OCI-LY7 (cell line): ENCODE measurements around the gene TMEM259. TPM values are rescaled to one million over a fixed set of nuclear protein-coding genes. Genes with fewer than 3 reads are reported as not detected.

Experiments used
- BruUV-seq: library from RNA; stranded (reverse); fragments of 400-500 nt; replicated peaks from 2 replicates; lab custom pipeline; 2021; lab: Mats Ljungman, UMichigan
- CTCF ChIA-PET: fragments of 300-600 bp; sonication (Branson Sonifier 250); formaldehyde crosslinking; loops from one replicate; lab custom pipeline; 2022; ENCODE audit warnings: antibody characterized with exemption; ENCODE audit not compliant: unreplicated experiment; lab: Charles Lee
- POLR2A ChIA-PET: fragments of 300-600 bp; sonication (Branson Sonifier 250); formaldehyde crosslinking; loops from one replicate; lab custom pipeline; 2022; ENCODE audit warnings: antibody characterized with exemption; lab: Charles Lee
- DNase-seq: peaks from one replicate; pipeline ENCODE4 v3.0.0-alpha.2; 2015; ENCODE audit warnings: low spot score
- H2AFZ ChIP-seq: fragments of 200-600 bp; sonication (generic), shearing (Covaris generic); 2 replicates; pipeline ENCODE4 v1.6.1; 2014; ENCODE audit warnings: mild to moderate bottlenecking, antibody characterized with exemption, low read length, moderate library complexity
- H3K27ac ChIP-seq: fragments of 200-600 bp; sonication (generic); 2 replicates; pipeline ENCODE4 v1.5.1; 2014; ENCODE audit warnings: mixed run types, low read depth, mild to moderate bottlenecking, moderate library complexity, low read length, inconsistent platforms; ENCODE audit not compliant: poor library complexity, severe bottlenecking
- H3K36me3 ChIP-seq: fragments of 200-600 bp; sonication (generic); 2 replicates; pipeline ENCODE4 v1.6.1; 2014; ENCODE audit warnings: mild to moderate bottlenecking, antibody characterized with exemption, low read length, moderate library complexity, mixed read lengths; ENCODE audit not compliant: insufficient read depth
- H3K4me1 ChIP-seq: fragments of 200-600 bp; sonication (generic); 2 replicates; pipeline ENCODE4 v1.5.1; 2014; ENCODE audit warnings: mild to moderate bottlenecking, low read length; ENCODE audit not compliant: insufficient read depth, poor library complexity, severe bottlenecking
- H3K4me2 ChIP-seq: fragments of 200-600 bp; sonication (generic); 2 replicates; pipeline ENCODE4 v1.6.1; 2014; ENCODE audit warnings: mild to moderate bottlenecking, low read length
- H3K4me3 ChIP-seq: fragments of 200-600 bp; sonication (generic); 2 replicates; pipeline ENCODE4 v1.5.1; 2014; ENCODE audit warnings: mild to moderate bottlenecking, low read depth, low read length; ENCODE audit not compliant: poor library complexity, severe bottlenecking
- H3K79me2 ChIP-seq: fragments of 200-600 bp; sonication (generic); 2 replicates; pipeline ENCODE4 v1.6.1; 2016; ENCODE audit warnings: low read depth, mild to moderate bottlenecking, low read length, moderate library complexity, mixed read lengths; ENCODE audit not compliant: insufficient read depth
- H3K9me2 ChIP-seq: fragments of 200-600 bp; sonication (generic); 2 replicates; pipeline ENCODE4 v1.6.1; 2016; ENCODE audit warnings: mild to moderate bottlenecking, low read length, mixed read lengths; ENCODE audit not compliant: insufficient read depth
- H3K9me3 ChIP-seq: fragments of 200-600 bp; sonication (generic); 2 replicates; pipeline ENCODE4 v1.6.1; 2014; ENCODE audit warnings: mild to moderate bottlenecking, mixed run types, low read length, mixed read lengths
- H4K20me1 ChIP-seq: fragments of 200-600 bp; sonication (generic); 2 replicates; pipeline ENCODE4 v1.6.1; 2014; ENCODE audit warnings: mild to moderate bottlenecking, antibody characterized with exemption, low read length, moderate library complexity, mixed read lengths; ENCODE audit not compliant: insufficient read depth
- CTCF ChIP-seq: fragments of 200-600 bp; sonication (generic); conservative IDR thresholded peaks from 2 replicates; pipeline ENCODE4 v1.5.1; 2014; ENCODE audit warnings: mild to moderate bottlenecking, antibody characterized with exemption, low read length, moderate library complexity, mixed read lengths
- EZH2phosphoT487 ChIP-seq: fragments of 200-600 bp; sonication (generic); IDR thresholded peaks from 2 replicates; pipeline ENCODE4 v1.6.1; 2018; ENCODE audit warnings: low read depth, borderline replicate concordance, mild to moderate bottlenecking, mixed run types, antibody characterized with exemption, low read length, moderate library complexity, mixed read lengths
- intact Hi-C: fragments of 100-400 bp; cut with micrococcal nuclease; formaldehyde crosslinking; loops from one replicate; pipeline ENCODE4 v1.10.0; 2022; ENCODE audit not compliant: unreplicated experiment
- total RNA-seq, 2 experiments: library from RNA; depleted of rRNA in 1 of 2; stranded (reverse); fragments of >200 nt in 1 of 2; shearing (Covaris generic) in 1 of 2; gene quantifications; 2 replicates each; pipeline ENCODE4 v1.2.3, GENCODE V29; 2014 to 2022

Gene TMEM259
- total RNA-seq, 2 experiments from 2014 or later = 169 to 195 TPM

GRCh38 chr19:1055886-1056620, 35.1 kb upstream of the TMEM259 start:
- H3K27ac ChIP-seq = no peak overlapping the region
- intact Hi-C loops = loop anchor here (5.0 kb wide), 1 partner anchor 136 kb away; no protein-coding TSS in a partner anchor
- no peak for DNase-seq
- no peaks in the 10 kb centered on the region for H3K9me3 ChIP-seq
- no peak overlapping the region for H2AFZ ChIP-seq
- no peaks in the 10 kb centered on the region for H3K79me2 ChIP-seq
- peaks cover 18% of the 10 kb centered on the region; the same call in 1 of the 2 replicates for H3K36me3 ChIP-seq
- H4K20me1 ChIP-seq = no peaks in the 10 kb centered on the region
- ChIA-PET POLR2A (no interaction called here), CTCF (no interaction called here)
- H3K4me2 ChIP-seq = no peak overlapping the region
- no peaks in the 10 kb centered on the region for H3K9me2 ChIP-seq
- peaks cover 21% of the 10 kb centered on the region for H3K4me1 ChIP-seq
- TF ChIP-seq EZH2phosphoT487 (no peak), CTCF (no peak)
- no TSS peak for BruUV-seq
- H3K4me3 ChIP-seq = no peak overlapping the region

- no peak overlapping the region for H2AFZ ChIP-seq
- CTCF ChIA-PET = no interaction called here
- no peaks in the 10 kb centered on the region for H4K20me1 ChIP-seq
- H3K4me1 ChIP-seq = peaks cover 21% of the 10 kb centered on the region
- BruUV-seq = no TSS peak
- TF ChIP-seq CTCF = no peak
- no peak for TF ChIP-seq EZH2phosphoT487
- H3K36me3 ChIP-seq = peaks cover 18% of the 10 kb centered on the region; the same call in 1 of the 2 replicates
- H3K4me3 ChIP-seq = no peak overlapping the region
- no peaks in the 10 kb centered on the region for H3K9me3 ChIP-seq
- DNase-seq = no peak
- no peaks in the 10 kb centered on the region for H3K9me2 ChIP-seq
- H3K27ac ChIP-seq = no peak overlapping the region
- no peak overlapping the region for H3K4me2 ChIP-seq
- no peaks in the 10 kb centered on the region for H3K79me2 ChIP-seq
- POLR2A ChIA-PET = no interaction called here
- intact Hi-C loops = loop anchor here (5.0 kb wide), 1 partner anchor 137 kb away; no protein-coding TSS in a partner anchor
Observed at GRCh38 chr19:1055028-1055425, 34.1 kb upstream of the TMEM259 start.
